ENCODE data around the gene FYB2. TPM values are rescaled to one million over a fixed set of nuclear protein-coding genes. Genes with fewer than 3 reads are reported as not detected.

FYB2 gene, protein sequence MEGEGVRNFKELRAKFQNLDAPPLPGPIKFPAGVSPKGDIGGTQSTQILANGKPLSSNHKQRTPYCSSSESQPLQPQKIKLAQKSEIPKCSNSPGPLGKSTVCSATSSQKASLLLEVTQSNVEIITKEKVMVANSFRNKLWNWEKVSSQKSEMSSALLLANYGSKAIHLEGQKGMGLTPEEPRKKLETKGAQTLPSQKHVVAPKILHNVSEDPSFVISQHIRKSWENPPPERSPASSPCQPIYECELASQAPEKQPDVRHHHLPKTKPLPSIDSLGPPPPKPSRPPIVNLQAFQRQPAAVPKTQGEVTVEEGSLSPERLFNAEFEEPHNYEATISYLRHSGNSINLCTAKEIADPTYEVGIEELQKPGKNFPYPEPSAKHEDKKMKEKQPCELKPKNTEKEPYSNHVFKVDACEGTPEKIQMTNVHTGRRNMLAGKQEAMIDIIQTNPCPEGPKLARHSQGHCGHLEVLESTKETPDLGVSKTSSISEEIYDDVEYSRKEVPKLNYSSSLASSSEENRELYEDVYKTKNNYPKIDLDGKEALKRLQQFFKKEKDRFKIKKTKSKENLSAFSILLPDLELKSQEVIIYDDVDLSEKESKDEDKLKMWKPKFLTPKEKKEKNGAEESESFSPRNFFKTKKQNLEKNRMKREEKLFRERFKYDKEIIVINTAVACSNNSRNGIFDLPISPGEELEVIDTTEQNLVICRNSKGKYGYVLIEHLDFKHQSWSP
- total RNA-seq (ENCODE audit: unreplicated experiment): not detected
- long read RNA-seq, partial matches to known transcripts: 0 of 1 reads
- long read RNA-seq, other reads (novel, unspliced or antisense): 1 of 1 reads

DNA sequence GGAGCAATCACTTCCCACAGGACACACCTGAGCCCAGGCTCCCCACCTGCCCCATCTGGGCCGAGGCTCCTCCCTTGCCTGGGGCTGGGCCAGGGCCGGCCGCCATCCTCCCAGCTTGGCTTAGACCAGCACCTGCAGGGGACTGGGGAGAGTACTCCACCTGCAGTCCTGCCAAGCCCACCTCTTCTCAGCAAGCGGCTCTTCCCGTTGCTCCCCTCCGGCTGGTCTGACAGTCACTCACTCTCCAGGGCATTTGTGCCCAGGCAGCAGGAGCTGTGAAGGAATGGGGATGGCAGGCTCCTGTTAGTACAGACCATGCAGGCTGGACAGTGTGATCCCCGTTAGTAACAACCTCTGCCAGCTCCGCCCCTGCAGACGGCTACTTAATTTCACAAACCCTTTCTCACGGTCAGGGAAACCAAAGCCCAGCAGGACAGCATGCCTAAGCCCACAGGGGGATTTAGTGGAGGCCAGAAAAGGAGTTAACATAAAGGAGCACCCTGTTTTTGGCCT is at the start of gene FYB2:
Gene FYB2, minus strand, starts transcription at position 18 of the 513 bp plus-strand sequence. CDS start 114 bp downstream, outside the sequence.
- Mint-ChIP-seq H3K36me3 (ENCODE audit: unreplicated experiment) (no peaks in the 10 kb centered on the region), H3K27ac (ENCODE audit: unreplicated experiment) (no peak within 1 kb of the TSS), H3K27me3 (ENCODE audit: unreplicated experiment) (peaks cover 3% of the 10 kb centered on the region), H3K4me1 (ENCODE audit: low read depth, unreplicated experiment) (no peaks in the 10 kb centered on the region), H3K9me3 (ENCODE audit: unreplicated experiment) (peaks cover 1% of the 10 kb centered on the region), H3K4me3 (ENCODE audit: unreplicated experiment) (no peak within 1 kb of the TSS)
- TF ChIP-seq, protein P1, sequence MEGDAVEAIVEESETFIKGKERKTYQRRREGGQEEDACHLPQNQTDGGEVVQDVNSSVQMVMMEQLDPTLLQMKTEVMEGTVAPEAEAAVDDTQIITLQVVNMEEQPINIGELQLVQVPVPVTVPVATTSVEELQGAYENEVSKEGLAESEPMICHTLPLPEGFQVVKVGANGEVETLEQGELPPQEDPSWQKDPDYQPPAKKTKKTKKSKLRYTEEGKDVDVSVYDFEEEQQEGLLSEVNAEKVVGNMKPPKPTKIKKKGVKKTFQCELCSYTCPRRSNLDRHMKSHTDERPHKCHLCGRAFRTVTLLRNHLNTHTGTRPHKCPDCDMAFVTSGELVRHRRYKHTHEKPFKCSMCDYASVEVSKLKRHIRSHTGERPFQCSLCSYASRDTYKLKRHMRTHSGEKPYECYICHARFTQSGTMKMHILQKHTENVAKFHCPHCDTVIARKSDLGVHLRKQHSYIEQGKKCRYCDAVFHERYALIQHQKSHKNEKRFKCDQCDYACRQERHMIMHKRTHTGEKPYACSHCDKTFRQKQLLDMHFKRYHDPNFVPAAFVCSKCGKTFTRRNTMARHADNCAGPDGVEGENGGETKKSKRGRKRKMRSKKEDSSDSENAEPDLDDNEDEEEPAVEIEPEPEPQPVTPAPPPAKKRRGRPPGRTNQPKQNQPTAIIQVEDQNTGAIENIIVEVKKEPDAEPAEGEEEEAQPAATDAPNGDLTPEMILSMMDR (IDR thresholded peaks at IDR 0.05; ENCODE audit: partially characterized antibody, unreplicated experiment): no peak
- DNase-seq: no peak

GRCh38 chr1:56868761-56869160 is 49.6 kb upstream of the FYB2 start:
- TF ChIP-seq, protein P1 (IDR thresholded peaks at IDR 0.05; ENCODE audit: partially characterized antibody, unreplicated experiment): no peak
- H3K4me1 Mint-ChIP-seq (ENCODE audit: low read depth, unreplicated experiment): no peaks in the 10 kb centered on the region
- H3K9me3 Mint-ChIP-seq (ENCODE audit: unreplicated experiment): no peaks in the 10 kb centered on the region
- no peaks in the 10 kb centered on the region for H3K27me3 Mint-ChIP-seq (ENCODE audit: unreplicated experiment)
- no peak for DNase-seq
- H3K36me3 Mint-ChIP-seq (ENCODE audit: unreplicated experiment): no peaks in the 10 kb centered on the region
- no peak overlapping the region for H3K4me3 Mint-ChIP-seq (ENCODE audit: unreplicated experiment)
- H3K27ac Mint-ChIP-seq (ENCODE audit: unreplicated experiment): no peak overlapping the region

DNA sequence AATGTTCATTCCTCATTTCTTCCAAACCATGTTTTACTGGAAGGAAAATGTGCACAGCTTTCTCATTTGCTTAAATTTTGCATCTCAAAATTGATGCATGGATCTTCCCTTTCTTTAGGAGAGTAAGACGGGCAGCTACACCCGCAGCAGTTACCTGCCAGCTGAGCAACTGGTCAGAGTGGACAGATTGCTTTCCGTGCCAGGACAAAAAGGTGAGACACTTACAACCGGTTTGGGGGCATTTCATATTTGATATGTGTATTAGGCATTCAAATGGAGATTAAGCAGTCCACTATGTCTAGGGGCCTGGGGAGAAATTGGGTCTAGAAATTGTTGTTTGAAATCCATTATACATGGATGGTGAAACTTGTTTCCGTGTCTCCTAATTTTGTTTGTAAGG is 48.3 kb upstream of the FYB2 start:
- Mint-ChIP-seq H3K4me1 (ENCODE audit: low read depth, unreplicated experiment) (no peaks in the 10 kb centered on the region), H3K27ac (ENCODE audit: unreplicated experiment) (no peak overlapping the region), H3K4me3 (ENCODE audit: unreplicated experiment) (no peak overlapping the region), H3K9me3 (ENCODE audit: unreplicated experiment) (no peaks in the 10 kb centered on the region), H3K36me3 (ENCODE audit: unreplicated experiment) (no peaks in the 10 kb centered on the region), H3K27me3 (ENCODE audit: unreplicated experiment) (no peaks in the 10 kb centered on the region)
- no peak for DNase-seq
- TF ChIP-seq, protein P1 (IDR thresholded peaks at IDR 0.05; ENCODE audit: partially characterized antibody, unreplicated experiment): no peak

GRCh38 chr1:56866656-56867055 is 47.5 kb upstream of the FYB2 start:
- H3K4me3 Mint-ChIP-seq (ENCODE audit: unreplicated experiment): no peak overlapping the region
- no peaks in the 10 kb centered on the region for H3K4me1 Mint-ChIP-seq (ENCODE audit: low read depth, unreplicated experiment)
- DNase-seq: no peak
- no peaks in the 10 kb centered on the region for H3K27me3 Mint-ChIP-seq (ENCODE audit: unreplicated experiment)
- no peak overlapping the region for H3K27ac Mint-ChIP-seq (ENCODE audit: unreplicated experiment)
- H3K36me3 Mint-ChIP-seq (ENCODE audit: unreplicated experiment): no peaks in the 10 kb centered on the region
- H3K9me3 Mint-ChIP-seq (ENCODE audit: unreplicated experiment): no peaks in the 10 kb centered on the region
- TF ChIP-seq, protein P1 (IDR thresholded peaks at IDR 0.05; ENCODE audit: partially characterized antibody, unreplicated experiment): no peak

Data from glutamatergic neuron (in vitro differentiated cells).